ENCODE measurements around the gene URGCP.
"Not testable (repeated sequence)": the region's sequence is repeated elsewhere in the genome, so short reads cannot be mapped to it uniquely, and the experiment has no call there.

URGCP gene

DNA sequence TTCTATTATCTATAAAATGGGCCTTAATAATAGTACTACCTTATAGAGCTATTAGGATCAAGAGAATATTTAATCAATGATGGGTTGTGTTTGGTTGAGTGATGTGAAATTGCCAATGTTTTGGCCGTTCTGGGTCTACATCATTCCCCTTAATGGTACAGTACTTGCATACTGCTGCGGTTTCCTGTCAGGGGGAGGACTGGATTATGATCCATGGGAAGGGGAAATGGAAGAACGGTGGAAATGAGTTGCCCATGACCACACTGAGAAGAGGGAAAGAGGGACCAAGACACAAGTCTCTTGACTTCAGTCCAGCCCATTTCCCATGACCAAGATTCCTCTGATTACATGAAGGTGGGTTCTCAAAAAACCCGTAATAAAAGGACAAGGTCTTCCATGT, 36.1 kb downstream of the URGCP start:
- no peak for DNase-seq

DNA sequence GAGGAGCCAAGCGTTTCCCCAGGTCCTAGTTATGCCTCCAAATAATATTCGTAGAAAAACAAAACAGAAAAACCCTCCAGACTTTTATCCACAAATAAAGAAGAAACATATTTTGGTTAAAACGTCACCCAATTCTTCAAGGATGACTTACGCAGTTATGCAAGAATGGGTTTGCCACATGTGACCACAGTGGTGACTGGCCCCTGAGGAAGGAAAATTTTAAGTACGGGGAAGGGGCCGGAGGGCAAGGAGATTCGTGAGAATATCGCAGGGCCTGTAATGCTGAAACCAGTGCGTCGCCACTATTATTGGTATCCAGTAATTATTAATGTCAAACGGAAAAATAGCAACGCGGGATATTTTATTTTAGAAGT, 36.5 kb downstream of the URGCP start:
- DNase-seq: no peak

GRCh38 chr7:43869006-43869866, 37.2 kb downstream of the URGCP start, which contains the start of gene MRPS24:
MRPS24 (minus strand) TSS chr7:43869517; CDS start chr7:43869495, 22 bp downstream.
- peak; percentile 93 to 96 for DNase-seq

DNA sequence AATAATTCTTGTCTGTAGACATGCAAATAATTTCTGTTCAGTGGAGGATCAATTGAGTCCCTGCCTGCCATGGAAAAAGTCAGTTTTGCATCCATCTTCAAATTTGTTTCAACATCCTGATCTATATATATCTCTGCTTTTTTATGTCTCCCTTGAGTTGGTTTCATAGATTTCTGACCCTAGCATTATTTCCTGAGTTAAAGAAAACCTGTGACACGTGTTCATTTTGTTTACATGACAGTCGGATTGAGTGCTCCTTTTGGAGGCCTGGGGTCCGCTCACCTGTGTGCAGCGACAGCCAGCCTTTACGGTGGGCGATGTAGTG, 37.8 kb downstream of the URGCP start:
- DNase-seq: no peak

GRCh38 chr7:43868181-43868580, 38.2 kb downstream of the URGCP start:
- DNase-seq: no peak

DNA sequence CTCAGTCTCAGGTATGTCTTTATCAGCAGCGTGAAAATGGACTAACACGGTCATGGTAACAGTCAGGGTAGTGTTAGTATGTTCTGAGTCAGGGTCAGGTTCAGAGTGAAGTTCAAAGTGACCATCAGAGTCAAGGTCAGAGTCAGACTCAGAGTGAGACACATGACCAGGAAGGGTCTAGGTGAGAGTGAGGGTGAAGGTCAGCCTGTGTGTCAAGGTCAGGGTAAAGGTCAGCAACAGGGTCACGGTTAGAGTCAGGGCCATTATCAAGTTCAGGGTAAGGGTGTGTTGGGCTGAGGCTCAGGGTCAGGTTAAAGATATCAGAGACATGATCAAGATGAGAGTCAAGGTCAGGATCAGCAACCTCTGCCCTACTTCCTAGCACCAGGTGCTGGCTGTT, 41.1 kb downstream of the URGCP start:
- DNase-seq: no peak

DNA sequence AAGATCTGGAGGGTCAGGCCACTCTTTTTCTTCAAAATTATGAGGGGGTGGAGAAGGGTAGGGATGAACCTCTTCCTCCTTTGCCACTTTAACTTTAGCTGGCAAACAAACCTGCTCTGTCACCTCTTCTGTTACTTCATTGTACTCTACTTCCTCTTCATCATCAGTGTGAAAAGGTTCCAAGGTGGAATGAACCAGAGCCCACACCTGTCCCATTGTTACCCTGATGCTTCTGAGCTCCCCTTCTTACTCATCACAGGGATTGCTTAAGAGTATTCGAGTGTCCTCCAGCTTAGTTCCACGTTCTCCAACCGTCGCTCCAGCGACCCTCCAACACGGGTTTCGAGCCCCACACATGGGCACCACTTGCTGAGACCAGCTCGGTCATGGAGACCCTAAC, 42.3 kb downstream of the URGCP start:
- no peak for DNase-seq

GRCh38 chr7:43856996-43857395, 49.4 kb downstream of the URGCP start:
- DNase-seq: no peak

- DNase-seq: no peak
These were observed 50.1 kb downstream of the URGCP start for GRCh38 chr7:43856316-43856715.

- DNase-seq: no peak
These were observed 51.2 kb downstream of the URGCP start for GRCh38 chr7:43855176-43855575.

- DNase-seq: no peak
These were observed 54.6 kb downstream of the URGCP start for GRCh38 chr7:43851805-43852204.

GRCh38 chr7:43850348-43851116, 55.9 kb downstream of the URGCP start:
- DNase-seq: no peak

GRCh38 chr7:43849047-43849446, 57.3 kb downstream of the URGCP start:
- no peak for DNase-seq

DNA sequence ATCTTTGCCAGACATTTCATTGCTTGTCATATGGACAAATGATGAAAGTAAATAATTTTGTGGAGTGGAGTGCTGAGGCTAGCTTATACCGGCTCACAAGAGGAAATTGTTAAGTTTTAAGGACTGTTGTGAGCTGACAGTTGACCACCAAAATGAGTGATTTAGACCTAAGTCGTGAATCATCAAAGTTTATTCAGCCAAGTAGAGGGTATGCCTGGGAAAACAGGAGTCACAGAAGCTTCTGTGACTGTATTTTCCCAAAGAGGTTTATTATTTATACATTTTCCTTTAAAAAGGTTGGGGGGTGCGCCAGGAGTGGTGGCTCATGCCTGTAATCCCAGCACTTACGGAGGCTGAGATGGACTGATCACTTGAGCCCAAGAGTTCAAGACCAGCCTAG, 58.9 kb downstream of the URGCP start:
- no peak for DNase-seq

DNA sequence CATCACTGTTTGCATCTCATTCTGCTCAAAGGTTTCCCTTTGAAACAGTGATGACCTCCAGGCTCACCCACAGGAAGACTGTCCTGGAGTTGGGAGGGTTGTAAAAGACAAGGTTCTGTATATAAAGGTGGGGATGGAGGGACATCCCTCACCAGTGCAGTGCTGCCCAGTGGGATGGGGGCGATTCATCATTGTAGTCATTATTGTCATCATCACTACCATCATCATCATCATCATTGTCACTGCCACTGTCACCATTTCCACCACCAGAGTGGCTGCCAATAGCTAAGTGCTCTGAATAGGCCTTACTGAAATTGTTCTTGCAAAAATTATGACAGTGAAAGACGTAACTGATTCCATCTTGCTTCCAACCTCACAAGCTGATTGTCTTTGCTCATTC, 61.7 kb downstream of the URGCP start:
- DNase-seq: no peak

DNA sequence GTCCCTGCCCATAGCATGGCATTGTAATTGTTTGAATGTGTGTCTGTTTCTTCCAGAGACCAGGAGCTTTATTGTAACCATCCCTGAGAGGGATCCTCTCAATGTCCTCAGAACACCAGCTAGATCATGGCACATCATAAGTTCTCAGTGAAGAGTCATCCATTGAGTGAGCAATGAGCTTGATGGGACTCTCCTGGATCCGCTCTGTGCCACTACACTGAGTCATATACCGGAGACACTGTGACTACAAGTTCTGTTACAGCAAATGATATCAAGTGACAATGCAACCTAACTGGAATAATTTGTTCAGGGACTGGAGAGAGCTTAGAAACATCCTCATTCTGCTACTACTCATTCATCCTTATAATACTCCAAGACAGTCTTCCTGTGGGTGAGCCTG, 62.1 kb downstream of the URGCP start:
- DNase-seq: no peak

GRCh38 chr7:43843296-43843695, 63.1 kb downstream of the URGCP start:
- no peak for DNase-seq

DNA sequence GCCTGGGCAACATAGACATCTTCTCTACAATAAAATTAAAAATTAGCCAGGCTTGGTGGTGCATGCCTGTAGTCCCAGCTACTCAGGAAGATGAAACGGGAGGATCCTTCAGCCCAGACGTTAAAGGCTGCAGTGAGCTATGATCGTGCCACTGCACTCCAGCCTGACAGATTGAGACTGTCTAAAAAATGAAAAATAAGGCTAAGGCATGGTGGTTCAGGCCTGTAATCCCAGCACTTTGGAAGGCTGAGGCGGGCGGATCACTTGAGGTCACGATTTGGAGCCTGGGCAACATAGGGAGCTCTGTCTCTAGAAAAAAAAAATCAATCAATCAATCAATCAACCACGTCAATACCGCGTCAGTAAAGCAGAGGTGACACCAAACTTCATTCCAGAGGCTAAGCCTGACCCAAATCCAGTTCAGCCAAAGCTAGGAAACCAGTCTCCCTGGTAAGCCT, 68.2 kb downstream of the URGCP start:
- no peak for DNase-seq

- DNase-seq: peak; percentile 30 to 47
These were observed 71.7 kb downstream of the URGCP start for GRCh38 chr7:43834463-43835251.

DNA sequence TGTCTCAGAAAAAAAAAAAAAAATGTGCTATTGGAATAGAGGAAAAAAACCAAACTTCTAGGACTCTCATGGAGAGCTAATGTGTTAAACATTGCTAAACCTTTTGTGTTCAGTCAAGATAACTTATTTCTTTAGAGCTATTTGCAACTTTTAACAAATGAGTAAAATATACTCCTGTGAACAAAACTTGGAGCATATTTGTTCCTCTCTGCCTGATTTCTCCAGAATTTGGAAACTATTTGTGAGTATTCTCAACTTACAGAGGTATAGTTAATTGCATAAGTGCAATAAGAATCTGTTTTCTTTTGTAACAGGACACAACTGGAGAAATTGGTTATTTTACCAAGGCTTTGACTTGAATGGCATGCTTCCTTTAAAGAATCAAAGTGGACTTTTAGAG, 75.5 kb downstream of the URGCP start:
- DNase-seq: not testable (repeated sequence)

Data from SHP77 (cell line).